Bone marrow (tissue), 2 donors: ENCODE measurements around the gene ELFN2.

ENCODE experiments used
- DNase-seq, 2 donors: peaks; one replicate each; lab custom pipeline; 2025; lab: John Stamatoyannopoulos, UW

The ELFN2 gene

DNA sequence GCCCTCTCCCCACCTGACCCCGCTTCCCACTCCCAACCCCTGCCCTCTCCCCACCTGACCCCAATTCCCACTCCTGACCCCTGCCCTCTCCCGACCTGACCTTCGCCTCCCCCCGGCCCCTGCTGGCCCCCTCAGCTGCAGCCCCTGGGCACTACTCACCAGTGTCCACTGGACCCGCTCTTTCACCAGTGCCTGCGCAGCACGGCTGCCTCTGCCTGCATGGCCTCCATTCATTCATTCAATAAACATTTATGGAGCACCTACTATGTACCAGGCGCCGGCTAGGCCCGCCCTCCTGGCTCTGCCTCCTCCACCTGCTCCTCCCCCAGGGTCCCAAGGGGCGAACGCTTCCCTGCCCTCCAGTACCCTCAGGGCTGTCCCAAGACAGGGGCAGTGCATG is 42.6 kb downstream of the ELFN2 start:
- no peak for DNase-seq

DNA sequence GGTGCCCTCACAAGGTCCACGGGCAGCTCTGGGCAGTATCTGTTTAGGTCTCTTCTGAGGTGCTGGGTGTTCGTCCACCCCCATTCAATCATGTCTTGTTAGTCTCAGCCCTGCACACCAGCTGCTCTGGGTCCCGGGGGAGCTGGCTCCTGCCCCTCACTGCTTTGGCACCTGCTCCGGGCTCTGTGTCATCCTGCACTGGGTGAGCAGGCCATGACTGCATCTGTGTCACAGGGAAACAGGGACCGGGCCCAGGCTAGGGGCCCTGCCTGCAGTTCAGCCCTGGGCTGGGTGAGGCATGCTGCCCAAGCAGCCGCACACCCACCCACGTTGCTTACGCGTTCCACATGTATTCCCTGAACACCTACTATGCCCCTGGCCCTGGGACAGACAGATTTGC is 43.9 kb downstream of the ELFN2 start:
- no peak for DNase-seq

DNA sequence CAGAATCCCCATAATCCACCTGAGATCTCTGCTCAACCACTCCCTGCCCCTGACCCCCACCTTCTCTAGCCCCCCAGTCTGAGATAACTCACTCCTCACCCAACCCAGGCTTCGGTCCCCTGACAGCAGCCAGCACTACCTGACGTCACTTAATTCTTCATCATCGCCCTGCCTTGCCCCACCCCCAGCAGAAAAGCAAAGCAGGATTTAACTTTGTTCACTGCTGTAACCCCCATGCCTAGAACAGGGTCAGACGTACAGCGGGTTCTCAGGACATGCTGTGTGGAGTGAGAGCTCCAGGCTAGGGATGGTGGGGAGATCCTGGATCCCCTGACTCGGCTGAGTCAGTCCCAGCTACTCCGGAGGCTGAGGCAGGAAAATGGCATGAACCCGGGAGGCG is 45.8 kb downstream of the ELFN2 start:
- DNase-seq, result no peak

DNA sequence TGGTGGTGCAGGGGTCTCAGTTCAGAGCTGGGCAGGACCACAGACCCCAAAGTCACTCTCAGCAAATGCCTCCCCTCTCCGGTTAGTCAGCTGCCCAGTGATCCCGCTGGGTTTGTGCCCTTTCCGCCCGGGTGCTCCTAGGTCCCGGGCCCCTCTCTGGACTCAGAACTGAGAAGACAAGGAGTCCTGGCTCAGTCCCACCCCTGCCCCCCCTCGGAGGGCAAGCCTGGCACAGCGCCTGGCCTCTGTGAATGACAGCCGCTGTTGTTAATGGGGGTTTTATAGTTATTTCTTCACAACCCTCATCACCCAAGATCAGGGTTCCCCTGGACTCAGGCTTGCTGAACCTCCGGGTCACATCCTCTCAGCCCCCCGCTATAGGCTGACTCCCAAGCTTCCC is 47.6 kb downstream of the ELFN2 start:
- DNase-seq, result no peak

DNA sequence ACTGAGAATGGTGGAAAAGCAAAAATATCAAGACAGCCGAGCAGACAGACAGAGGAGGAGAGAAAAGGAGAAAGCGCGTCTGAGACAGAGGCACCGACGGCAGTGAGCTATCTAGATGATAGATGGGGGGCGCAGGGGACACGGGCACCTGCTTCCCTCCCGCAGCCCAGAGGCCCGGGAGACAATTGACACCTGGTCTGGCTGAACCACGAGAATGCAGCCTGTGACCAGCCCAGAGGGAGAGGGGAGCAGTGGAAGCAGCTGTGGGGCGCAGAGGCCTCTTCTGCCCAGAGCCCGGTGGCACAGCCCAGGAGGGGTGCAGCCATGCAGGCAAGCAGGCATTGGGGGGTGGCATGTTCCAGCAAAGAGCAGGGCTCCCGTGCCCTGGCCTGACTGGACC is 48.2 kb downstream of the ELFN2 start:
- no peak for DNase-seq

DNA sequence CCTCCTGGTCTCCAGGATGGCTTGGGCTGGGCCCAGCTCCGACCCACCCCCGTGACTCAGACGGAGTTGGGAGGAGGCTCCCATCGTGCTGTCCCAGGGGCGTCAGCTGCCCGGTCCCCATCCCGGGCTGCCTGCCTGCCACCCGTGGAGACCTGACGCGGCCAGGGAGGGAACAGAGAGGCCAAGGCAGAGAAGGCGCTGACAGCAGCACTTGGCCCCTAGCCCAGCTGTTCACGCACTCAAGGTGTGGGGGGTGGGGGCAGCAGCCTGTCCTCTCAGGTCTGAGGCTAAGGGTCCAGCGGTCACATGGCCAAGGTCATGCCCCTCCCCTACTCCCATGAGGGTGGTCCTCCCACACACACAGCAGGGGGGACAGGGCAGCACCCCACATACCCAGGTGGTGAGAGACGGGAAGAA is 48.6 kb downstream of the ELFN2 start:
- no peak for DNase-seq

DNA sequence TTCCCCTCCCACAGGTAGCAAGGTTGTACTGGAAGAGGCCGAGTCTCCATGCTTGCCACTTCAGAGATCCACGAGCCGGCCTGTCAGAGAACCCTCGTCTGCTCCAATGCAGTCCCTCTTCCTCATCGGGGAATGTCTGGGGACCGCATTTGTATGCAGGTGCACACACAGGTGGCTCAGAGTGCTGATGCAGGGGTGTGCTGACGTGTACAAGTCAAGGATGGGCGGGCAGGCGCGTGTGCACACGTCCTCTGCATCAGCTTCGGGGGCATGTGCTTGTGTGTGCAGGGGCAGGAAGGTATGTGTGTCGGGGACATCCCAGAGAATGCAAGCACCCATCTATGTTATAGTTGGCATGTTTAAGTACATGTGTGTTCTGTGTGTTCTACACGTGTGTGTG is 49.4 kb downstream of the ELFN2 start:
- no peak for DNase-seq

DNA sequence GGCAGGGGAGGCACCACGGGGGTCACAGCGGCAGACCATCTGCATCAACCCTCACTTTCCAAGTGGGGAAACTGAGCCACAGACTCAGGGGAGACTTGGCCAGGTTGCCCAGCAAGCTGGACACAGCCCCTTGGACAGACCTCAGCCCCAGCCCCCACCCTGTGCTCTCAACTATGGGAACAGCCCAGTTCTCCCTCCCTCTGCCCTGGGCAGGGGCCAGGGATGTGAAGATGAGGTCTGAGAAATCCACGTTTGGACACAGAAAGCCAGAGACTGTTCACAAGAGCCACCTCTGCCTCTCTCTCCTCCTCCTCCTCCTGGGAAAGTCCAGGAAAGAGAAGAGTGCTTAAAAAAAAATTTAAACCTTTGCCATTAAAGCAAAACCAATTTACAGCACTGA is 50.1 kb downstream of the ELFN2 start:
- no peak for DNase-seq

DNA sequence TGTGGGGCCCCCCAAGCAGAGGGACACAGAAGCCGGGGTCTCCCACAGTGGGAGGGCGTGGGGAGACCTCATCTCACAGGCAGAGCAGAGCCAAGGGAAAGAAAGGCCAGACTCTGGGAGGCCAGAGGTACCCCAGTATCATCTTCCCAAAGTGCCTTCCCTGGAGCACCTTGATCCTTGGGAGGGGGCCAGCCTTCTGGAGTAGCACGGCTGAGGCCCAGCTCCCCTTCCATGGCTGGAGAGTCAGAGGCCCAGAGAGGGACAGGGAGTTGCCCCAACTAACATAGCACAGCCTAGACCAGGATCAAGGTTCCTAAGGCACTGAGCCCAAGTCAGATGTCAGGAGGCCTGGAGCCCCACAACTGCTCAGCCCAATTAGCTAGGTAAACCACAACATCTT is 50.6 kb downstream of the ELFN2 start:
- DNase-seq, result no peak

DNA sequence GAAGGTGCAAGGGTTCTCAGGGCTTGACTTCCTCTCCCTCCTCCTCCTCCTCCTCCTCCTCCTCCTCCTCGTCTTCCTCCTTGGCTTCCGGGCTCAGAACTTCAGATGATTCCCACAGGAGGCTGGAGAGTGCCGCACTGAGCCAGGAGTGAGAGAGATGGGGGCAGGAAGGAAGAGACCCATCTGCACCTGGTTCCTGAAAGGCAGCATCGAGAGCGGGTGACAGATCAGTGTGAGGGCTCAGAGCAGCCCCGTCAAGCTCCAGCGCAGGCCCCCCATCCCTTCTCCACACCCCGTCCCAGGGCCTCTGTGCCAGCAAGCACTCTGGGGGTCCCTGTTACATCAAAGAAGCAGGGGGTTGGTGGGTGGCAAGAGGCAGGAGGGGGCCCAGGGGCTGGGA is 51.5 kb downstream of the ELFN2 start:
- DNase-seq, result peak in 1 of 2 donors; percentile 30

DNA sequence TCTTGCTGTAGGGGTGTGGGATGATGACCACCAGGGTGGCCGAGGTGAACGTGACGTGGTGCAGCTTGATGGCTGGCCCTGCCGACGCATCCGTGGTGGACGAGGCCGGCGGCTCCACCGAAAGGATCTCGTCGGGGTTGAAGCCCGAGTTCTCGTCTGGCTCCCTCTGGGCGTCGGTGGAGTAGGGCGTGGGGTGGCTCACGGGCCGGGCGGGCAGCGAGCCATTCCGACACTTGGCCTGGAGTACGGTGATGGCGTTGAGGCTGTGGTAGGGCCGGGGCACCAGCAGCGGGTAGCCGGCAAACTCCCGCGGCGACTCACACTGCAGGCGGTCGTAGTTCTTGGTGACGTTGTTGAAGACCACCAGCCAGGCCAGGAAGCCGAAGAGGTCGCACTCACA is 52.7 kb downstream of the ELFN2 start:
- no peak for DNase-seq

DNA sequence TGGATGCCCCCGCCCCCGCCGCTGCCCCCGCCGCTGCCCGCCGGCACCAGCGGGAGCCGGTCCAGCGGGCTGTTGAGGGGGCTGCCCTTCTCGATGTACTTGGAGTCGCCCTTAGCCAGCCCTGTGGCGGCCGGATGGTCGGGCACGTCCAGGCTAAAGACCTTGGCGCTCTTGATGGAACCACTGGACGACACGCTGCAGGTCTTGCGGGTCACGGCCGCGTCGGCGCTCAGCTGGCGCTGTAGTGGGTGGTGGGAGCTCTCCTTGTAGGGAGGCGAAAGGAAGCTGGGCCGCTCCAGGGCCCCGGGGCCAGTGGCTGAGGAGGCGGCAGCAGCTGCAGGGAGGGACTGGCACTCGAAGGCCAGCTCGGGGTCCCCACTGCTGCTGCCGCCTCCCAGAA is 53.8 kb downstream of the ELFN2 start:
- no peak for DNase-seq

DNA sequence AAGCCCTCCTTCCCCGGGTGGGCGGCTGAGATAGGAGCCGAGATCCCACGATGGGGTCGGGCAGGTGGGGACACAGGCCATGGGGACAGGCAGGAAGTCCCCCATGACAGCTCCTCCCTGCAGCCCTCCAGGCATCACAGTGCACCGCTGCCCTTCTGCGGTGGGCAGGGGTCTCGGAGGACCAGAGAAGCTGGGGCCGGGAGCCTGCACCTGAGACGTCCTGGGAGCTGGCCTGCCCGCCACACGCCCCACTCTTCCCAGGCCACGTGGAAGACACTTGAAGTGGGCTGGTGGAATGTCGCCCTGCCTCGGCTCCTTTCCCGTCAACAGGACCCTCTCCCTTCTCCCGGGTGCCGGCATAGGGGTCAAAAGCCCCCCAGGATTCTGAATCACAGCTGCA is 55.4 kb downstream of the ELFN2 start:
- no peak for DNase-seq

DNA sequence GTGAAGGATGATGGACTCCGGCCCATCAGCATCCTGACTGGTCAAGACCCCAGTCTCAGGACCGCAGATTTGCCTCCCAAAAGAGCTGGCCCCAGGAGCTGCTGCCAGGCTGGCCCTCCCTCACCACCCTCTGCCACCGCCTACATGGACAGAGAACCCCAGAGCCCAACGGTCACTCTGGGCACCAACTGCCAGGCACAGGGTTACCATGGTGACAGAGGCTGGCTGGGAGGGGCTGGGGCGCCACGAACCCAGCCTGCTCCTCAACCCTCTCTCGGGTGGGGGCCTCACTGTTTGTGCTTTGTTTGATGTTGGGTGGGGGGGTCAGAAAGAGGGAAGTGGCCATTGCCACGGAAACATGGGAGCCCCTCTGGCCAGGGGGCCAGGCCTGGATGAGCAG is 55.8 kb downstream of the ELFN2 start:
- DNase-seq, result no peak

DNA sequence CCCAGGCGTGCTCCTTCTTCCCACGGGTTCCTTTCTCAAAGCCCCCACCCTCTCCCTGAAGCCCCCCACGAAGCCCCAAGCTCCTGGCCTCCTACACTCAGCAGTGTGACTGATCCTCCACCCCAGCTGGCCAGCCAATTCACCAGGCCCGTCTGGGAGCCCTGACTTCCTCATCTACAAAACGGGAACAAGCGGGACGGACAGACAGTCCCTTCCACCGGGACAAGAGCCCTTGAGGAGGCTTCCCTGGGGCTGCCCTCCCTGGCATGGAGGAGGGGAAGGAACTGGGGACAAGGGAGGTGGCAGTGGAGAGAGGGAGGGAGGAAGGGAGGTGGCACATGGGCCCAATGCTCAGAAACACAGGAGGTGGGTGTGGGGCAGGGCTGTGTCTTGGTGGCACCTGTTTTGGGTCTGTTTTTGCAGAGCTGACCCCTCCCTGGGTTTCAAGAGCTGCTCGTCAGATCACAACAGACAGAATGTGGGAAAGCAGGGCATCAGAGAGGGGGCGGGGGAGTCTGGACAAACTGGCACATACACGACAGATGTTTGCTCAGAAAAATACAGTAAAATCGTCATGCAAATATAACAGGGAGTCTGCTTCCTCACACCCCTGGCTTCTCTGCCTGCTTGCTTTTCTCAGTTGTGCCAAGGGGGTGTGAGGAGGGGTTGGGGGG is 56.8 kb downstream of the ELFN2 start:
- DNase-seq, result peak; percentile 14 to 23

DNA sequence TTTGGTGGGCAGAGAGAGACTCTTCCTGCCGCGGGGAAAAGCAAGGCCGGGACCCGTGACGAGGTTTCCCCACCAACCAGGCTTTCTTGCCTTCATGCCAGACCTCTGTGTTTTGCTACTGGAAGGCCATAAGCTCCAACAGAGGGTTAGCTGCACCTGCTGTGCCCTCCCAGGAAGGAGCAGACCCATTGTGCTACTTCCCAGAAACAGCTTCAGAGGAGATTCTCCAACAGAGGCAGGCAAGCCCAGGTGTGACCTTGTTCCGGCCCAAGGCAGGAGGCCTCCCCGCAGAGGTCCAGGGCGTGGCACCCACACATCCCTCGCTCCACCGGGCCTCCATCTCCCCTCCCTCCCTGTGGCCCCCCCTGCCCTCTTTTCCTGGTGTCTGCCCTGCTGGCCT is 57.8 kb downstream of the ELFN2 start:
- DNase-seq, result no peak

DNA sequence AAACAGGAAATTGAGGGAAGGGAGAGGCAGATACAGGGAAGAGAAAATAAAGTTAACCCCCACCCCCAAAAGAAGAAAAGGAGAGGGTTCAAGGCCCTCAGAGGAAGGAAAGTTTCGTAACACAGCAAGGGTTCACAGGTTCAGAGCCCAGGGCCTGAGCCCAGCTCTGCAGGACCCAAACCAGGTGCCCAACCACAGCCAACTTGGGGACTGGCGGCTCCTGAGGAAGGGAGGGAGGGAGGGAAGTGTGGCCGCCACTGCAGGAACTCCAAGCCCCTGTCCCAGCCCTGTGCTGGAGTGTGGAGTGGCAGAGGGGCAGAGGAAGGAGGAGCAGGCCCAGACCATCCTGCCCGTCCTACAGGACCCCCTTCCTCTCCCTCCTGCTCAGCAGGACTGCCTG is 59.2 kb downstream of the ELFN2 start:
- no peak for DNase-seq

DNA sequence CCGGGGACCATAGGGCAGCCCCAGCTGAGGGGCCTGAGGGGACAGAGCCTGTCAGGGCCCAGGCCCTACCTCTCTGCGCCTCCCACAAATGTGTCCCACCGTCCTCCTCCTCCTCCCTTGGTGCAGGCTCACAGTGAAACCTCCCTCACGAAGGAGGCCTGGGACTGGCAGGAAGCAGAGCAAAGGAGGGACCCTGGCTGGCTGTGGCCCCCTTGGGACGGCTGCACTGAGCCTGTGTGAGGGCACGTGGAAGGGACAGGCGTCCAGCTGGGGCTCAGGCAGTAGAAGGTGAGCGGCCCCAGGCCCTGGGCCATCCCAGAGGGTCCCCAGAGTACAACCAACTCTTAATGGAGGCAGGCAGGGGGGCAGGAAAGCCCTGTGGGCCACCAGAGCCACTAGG is 60.7 kb downstream of the ELFN2 start:
- DNase-seq, result no peak

DNA sequence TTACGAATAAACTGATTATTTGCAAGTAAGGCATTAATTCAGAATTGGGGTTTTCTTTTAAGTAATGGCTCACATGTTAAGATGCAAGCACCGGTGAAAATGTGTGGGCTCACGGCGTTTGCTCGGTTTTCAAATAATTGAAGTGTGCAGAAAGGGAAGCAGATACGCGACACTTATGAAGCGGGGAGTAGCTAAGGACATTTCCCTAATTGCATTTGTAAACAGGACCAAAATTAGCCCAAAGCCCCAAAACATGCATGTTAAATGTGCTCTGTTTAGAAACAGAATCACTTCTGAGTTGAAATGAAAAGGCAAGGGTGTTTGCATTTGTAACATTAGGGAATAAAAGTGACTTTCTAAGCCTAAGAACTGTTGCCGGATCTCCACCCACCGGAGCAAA is 61.3 kb downstream of the ELFN2 start:
- DNase-seq, result no peak

DNA sequence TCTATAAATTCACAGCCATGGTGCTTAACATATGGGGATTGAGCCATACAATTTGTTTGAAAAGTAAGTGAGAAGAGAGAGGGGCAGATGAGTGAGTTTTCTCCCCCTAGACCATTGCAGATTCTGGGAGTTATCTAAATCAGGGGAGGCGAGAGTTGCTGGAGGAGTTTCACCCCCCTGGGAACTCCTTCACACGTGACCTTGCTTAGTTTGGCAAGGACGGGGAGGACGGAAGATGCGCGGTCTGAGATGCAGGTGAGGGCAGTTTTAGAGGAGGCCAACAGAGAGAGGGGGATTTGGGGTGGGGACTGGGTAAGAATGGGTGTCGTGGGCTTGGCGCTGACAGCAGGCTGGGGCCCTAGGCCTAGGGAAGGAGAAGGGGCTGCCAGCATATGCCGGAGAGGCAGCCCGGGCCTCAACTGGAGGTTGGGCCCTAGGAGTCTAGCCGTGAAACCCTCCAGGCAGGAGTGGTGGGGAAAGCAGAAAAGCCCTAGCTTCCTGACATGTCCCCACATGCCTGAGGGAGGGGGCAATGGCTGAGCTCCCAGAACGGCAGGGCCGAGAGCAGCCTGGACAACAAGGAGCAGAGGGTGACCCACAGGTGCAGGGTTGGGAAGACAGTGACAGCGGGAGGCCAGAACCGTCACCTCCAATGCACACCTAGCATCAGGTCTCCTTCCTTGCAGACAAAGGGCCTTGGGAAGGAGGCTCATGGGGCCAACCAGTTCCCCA is 63.9 kb downstream of the ELFN2 start:
- no peak for DNase-seq

DNA sequence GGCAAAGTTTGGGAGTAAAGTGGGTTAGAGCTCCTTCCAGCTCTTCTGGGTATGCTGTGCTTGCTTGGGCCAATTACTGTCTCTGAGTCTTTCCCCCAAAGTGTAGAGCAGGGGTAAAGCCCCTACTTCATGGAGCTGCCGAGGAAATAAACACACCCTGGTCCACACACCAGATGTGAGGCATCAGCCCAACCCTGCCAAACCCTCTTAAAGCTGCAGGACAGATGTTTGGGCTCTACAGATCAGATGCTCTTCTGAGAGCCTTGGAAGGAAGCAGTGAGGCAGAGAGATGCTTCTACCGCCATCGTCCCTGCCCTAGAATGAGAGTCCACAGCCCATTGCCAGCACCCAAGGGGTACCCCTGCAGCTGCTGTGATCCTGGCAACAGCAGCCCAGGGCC is 64.7 kb downstream of the ELFN2 start:
- DNase-seq, result no peak

DNA sequence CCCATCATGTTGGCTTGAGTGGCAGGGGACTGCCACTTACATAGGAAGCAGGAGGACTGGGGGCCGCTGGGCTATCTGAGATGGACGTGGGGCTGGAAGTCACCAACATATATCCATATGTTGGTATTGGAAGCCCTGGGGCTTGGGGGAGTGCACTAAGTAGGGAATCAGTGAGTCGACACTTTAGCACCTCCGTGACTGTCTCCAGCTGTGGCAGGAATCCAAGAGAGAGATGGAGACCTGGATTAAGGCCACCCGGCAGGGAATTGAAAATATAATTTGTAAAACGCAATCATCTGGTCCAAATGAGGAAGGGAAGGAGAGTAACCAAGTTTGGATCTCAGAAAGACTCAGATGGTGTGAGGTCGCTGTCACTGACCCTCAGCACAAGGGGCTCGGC is 68.4 kb downstream of the ELFN2 start:
- no peak for DNase-seq

DNA sequence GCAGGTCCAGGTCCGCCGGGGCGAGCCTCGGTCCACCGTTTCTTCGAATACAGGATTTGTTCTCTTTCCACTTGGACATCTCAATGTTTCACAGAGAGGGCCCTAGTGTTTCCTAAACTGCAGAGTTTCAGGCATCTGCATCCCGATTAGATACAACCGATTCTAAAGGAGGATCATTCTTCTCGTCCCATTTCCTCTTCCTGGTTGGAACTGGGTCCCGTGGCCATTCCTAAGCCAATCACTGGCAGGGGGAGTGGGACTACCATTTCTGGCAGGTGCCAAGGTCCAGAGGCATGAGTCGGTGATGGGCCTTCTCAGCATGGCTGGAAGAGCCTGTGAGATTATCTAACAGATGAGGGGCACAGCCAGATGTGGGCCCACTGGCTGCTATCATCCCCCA is 68.9 kb downstream of the ELFN2 start:
- DNase-seq, result no peak

DNA sequence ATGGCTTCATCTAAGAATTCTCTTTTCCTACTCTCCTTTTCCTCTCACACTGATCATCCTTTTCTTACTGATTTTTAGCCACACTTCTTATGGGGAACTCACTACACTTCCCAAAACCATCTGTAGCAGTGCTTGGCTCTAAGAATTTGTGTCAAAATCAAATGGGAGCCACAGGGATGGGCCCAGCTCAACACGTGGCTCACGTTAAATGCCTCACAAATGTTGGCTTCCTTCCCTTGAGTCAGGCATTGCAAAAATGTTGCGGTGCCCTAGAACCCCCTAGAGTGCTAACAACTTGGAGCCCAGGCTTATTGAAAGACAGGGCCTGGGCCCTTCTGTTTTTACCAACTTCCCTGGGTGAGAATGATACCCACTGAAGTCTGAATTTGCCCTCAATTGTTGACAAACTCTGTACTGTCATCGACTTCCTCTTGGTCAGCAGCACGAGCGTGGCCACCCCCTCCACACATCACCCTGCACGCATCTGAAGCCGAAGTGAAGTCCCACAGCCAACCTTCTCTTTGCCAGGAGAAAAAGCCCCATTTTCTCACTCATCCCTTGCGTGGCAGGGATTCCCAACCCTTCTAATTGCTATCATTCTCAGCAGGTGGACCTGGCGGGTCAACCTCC is 69.7 kb downstream of the ELFN2 start:
- DNase-seq, result no peak
